GM18870 (cell line): ENCODE measurements around the gene PNPLA1.

Source experiments
- ATAC-seq: cut with Tn5 transposase; IDR thresholded peaks from one replicate; pipeline ENCODE4 v1.9.1; 2021; ENCODE audit warnings: moderate library complexity; ENCODE audit not compliant: unreplicated experiment

Gene PNPLA1

DNA sequence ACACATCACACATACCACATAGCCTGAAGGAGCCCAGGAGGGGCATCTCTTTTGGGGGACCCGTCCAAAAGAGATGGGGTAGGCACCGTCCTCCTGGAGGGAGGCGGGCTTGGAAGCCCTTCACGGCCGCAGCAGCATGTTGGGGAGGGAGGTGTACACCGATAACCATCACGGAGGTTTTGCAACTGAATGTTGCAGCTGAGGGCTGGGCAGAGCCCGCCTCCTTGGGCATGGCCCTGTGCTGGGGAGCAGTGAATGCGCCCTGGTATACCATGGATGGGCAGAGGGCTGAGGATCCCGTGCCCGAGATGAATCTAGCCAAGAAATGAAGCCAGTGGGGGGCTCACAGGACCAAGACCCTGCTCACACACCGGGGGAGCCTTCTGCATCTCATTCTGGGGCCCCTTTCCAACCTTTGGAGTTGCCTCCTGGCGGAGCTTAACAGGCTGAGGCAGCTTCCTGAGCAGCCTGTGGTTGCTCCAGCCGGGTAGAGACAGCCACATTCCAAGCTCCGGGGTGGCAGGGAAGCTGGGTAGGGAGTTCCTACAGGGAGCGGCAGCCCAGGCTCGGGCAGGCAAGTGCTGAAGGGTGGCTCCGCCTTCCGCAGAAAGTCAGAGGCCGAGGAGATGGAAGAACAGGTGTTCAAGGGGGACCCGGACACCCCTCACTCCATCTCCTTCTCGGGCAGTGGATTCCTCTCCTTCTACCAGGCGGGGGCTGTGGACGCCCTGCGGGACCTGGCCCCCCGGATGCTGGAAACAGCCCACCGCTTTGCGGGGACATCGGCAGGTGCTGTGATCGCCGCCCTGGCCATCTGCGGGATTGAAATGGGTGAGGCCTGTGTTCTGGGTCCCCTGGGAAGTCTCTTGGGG, at the start of gene PNPLA1:
Gene PNPLA1, plus strand, starts transcription at position 227 of the 872 bp plus-strand sequence. Its CDS starts 400 bp downstream, at position 627.
- ATAC-seq: no peak

DNA sequence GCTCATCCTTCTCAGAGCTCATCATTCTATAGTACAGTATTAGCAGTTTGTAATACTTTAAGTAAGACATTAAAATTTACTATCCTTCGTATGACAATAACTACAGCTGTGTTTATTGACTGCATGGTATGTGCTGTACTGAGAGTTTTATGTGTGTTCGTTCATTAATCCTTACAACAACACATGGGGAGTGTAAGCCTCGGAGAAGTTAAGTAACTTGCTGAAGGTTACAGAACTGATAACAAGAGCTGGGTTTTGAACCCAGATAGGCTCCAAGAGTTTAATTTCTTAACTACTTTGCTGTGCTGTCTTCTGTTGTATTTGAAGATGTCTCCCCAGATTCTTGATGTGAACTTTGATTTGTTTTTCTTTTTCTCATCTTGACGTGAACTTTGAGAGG, 49.6 kb upstream of the PNPLA1 start:
- no peak for ATAC-seq

DNA sequence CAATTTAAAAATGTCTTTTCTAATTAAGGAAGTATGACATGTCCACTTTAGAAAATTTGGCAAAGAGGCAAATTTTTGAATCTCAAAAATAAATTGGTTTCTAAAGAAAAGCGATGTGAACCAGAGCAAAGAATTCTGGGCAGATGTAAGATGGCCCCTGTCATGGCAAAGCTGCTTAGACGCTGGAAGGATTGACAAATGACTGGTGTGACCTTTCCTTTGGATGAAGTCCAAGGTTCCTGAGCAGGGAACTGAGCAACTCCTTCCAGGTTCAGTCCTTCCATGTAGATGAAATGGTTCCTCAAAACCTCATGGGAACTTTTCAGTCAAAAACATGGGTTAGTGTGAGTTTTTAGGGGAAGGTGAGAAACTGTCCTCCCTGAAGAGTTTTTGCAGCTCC, 48.2 kb upstream of the PNPLA1 start:
- no peak for ATAC-seq

DNA sequence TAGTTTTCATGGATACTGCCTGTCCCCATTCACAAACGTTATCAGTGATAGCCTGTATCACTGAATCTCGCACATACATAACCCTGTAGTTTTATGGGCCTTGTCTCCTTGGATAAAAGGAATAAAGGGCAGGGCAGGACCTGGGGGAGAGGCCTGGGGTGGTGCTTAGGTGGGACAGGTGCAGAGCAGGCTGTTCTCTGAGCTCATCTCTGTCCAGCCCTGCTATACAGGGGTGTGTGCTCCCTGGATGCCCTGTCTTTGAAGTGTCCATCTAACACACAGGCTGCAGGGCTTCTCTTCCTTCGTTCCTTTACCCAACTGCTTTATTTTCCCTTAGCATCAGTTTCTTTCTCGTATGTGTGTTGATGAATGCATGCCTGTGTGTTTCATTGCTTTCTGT, 46.9 kb upstream of the PNPLA1 start:
- no peak for ATAC-seq

GRCh38 chr6:36223706-36224105, 46.2 kb upstream of the PNPLA1 start:
- ATAC-seq: no peak

DNA sequence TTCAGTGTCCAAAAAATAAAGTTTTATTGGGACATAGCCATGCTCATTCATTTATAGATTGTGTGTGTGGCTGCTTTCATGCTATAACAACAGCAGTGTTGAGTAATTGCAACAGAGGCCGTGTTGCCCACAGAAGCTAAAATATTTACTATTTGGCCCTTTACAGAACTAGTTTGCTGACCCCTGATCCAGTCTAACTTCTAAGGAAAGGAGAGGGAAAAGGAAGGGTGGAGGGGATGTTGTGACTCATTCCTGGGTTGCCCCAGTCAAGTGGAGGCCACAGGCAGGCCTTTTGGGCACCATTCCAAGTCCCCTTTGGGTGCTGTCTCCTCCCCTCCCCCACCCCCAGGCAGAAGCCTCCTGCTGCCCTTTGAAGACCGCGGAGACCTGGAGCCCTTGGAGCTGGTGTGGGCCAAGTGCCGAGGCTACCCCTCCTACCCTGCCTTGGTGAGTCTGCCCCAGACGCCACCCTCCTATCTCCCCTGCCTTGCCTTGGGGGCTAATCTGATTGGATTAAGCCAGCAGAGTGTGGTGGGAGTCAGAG, 44.9 kb upstream of the PNPLA1 start:
- no peak for ATAC-seq

- no peak for ATAC-seq
Measured at GRCh38 chr6:36226438-36227047, 43.3 kb upstream of the PNPLA1 start.

DNA sequence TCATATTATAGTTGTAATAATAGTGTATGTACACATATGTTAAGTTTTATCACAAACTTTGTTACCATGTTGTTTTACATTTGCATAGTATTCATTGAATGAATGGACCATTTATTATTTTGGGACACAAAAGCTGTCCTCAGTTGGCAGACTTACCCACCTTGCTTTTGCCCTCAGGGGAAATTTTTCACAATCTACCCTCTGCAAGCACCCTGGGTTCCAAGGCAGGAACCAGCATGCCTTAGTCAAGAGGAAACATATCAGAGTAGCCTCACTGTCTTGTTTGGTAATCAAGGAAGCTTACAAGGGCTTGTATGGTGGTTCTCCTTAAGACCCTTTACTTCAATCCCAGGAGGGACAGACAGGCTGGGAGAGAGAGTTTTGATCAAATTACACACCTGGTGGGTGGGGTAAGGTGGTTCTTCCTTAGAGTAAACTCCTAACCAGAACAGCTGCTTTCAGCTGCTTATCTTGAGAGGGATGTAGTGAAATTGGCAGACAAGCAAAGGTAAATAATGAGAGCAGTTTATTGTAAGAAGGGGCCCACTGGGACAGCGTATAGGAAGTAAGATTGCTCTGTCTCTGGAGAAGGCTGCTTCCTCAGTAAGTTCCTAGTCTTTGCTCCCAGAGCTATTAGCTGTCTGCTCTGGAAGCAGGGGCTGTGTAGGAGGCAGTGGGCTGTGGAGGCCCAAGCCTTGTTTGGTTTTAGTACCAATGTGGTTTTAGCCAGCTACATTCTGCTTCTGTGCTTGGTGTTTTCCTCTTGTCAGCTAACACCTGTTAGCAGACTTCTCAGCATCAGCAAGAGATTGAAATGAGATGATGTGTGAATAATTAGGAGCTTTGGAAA, 42.3 kb upstream of the PNPLA1 start:
- no peak for ATAC-seq

- ATAC-seq: no peak
Measured at GRCh38 chr6:36229223-36229622, 40.6 kb upstream of the PNPLA1 start.

DNA sequence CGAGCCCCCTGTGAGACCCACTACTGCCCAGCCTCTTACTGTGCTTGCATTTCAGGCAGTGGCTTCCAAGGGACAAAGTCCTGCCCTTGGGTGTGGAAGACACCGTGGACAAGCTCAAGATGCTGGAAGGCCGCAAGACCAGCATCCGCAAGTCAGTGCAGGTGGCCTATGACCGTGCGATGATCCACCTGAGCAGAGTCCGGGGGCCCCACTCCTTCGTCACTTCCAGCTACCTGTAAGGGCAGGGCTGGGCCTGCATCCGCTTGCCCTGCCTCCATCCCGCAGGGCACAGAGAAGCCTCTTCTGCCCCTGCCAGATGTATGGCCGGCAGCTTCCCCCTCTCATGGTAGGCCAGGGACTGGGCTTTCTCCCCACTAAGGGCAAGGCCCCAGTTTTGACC, 39.5 kb upstream of the PNPLA1 start:
- ATAC-seq: no peak

GRCh38 chr6:36232172-36232571, 37.7 kb upstream of the PNPLA1 start:
- no peak for ATAC-seq

DNA sequence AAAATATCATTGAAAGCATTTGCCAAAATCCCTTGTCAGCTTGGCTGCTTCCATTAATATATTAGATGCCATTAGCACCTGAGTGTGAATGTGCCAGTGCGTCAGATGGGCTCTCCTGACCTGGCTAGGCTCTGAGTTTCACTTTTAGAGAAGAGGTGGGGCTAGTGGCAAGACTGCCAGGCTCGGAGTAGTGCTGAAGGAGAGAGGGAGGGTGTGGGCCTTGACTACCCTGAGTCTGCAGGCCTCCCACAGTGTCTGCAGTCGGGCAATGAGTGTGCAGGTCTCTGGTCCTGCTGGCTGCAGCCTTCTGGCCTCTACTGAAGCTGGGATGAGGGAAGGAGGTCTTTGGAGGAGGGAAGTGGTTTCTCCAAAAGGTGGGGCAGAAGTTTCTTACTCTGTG, 34.6 kb upstream of the PNPLA1 start:
- no peak for ATAC-seq

GRCh38 chr6:36235862-36236261, 34.0 kb upstream of the PNPLA1 start:
- ATAC-seq: no peak

DNA sequence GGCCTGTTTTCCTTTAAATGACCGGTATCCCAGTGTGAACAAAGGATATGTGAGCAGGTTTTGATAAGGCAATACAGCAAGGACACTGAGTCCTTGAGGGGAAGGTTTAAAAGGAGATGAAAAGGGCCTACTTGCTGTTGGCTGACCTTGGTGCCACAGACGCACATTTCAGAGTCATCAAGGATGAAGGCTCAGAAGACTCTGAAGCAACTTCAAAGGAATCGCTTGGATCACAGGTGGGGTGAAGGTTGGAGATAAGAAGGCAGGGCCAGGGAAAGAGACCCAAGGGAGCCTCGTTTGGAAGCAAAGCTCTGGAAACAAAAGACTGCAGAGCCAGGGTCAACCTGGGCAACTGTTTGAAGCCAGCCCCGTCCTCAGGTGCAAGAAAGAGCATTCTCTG, 30.1 kb upstream of the PNPLA1 start:
- ATAC-seq: no peak

- no peak for ATAC-seq
Measured at GRCh38 chr6:36241728-36242127, 28.1 kb upstream of the PNPLA1 start.

GRCh38 chr6:36242161-36242560, 27.7 kb upstream of the PNPLA1 start:
- no peak for ATAC-seq

GRCh38 chr6:36242626-36243025, 27.2 kb upstream of the PNPLA1 start:
- ATAC-seq: no peak

GRCh38 chr6:36243562-36244212, 26.2 kb upstream of the PNPLA1 start:
- ATAC-seq: no peak

GRCh38 chr6:36244641-36245280, 25.1 kb upstream of the PNPLA1 start:
- no peak for ATAC-seq

DNA sequence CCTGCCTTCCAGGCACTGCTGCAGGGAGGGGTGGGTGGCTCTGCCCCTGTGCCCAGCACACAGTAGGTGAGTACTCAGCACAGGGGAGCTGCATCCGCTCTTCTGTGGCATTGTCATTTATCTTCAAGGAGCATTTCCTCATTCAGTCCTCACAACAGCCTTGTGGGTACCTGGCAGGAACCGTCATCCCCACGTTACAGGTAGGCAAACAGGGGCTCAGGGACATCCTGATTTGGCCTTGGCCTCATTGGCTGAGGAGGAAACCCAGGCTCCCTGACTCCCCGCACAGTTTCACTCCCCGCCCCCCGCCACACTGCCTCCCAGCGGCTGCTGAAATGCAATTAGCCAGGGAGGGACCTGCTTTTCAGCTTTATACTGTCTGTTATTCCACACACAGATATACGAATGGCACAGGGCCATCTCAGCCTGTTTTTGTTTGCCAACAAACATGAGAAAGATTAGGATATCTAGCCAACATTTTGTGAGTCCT, 24.2 kb upstream of the PNPLA1 start:
- ATAC-seq: no peak
